Calu3 (cell line): ENCODE data around the gene VRTN. TPM values are rescaled to one million over a fixed set of nuclear protein-coding genes. Genes with fewer than 3 reads are reported as not detected.

ENCODE experiments used
- BruUV-seq: library from RNA; stranded (reverse); fragments of 400-500 nt; replicated peaks from 2 replicates; lab custom pipeline; 2021; lab: Mats Ljungman, UMichigan
- CTCF ChIA-PET: fragments of 300-600 bp; sonication (Branson Sonifier 250); formaldehyde crosslinking; loops from one replicate; lab custom pipeline; 2022; ENCODE audit warnings: antibody characterized with exemption; lab: Charles Lee
- DNase-seq: peaks from one replicate; pipeline ENCODE4 v3.0.0; 2022
- H3K27ac Mint-ChIP-seq: one replicate; pipeline ENCODE4 v1.8.0; 2022; ENCODE audit warnings: mixed read lengths; ENCODE audit not compliant: unreplicated experiment
- H3K27me3 Mint-ChIP-seq: one replicate; pipeline ENCODE4 v1.8.0; 2022; ENCODE audit warnings: mixed read lengths; ENCODE audit not compliant: unreplicated experiment
- H3K36me3 Mint-ChIP-seq: one replicate; pipeline ENCODE4 v1.8.0; 2022; ENCODE audit warnings: mild to moderate bottlenecking, moderate library complexity, mixed read lengths; ENCODE audit not compliant: insufficient read depth, unreplicated experiment
- H3K4me1 Mint-ChIP-seq: one replicate; pipeline ENCODE4 v1.8.0; 2022; ENCODE audit warnings: mild to moderate bottlenecking, low read depth, mixed read lengths; ENCODE audit not compliant: unreplicated experiment
- H3K4me3 Mint-ChIP-seq: one replicate; pipeline ENCODE4 v1.8.0; 2022; ENCODE audit warnings: mild to moderate bottlenecking, low read depth, moderate library complexity, mixed read lengths; ENCODE audit not compliant: unreplicated experiment
- H3K9me3 Mint-ChIP-seq: one replicate; pipeline ENCODE4 v1.8.0; 2022; ENCODE audit warnings: low read depth, mixed read lengths; ENCODE audit not compliant: unreplicated experiment
- intact Hi-C: fragments of 100-400 bp; cut with micrococcal nuclease; formaldehyde crosslinking; loops from one replicate; pipeline ENCODE4 v1.10.0; 2022; ENCODE audit not compliant: unreplicated experiment
- total RNA-seq: library from RNA; stranded (reverse); gene quantifications from 2 replicates; pipeline ENCODE4 v1.2.3, GENCODE V29; 2022
- TF ChIP-seq, protein P1 (sequence below): fragments of 200-600 bp; IDR thresholded peaks from one replicate; pipeline ENCODE4 v1.8.0; 2022; ENCODE audit warnings: antibody characterized with exemption; ENCODE audit not compliant: unreplicated experiment

The VRTN gene
- total RNA-seq, 1 experiment from 2014 or later = not detected

- intact Hi-C loops = no loop called here
- BruUV-seq = no TSS peak
- no peak overlapping the region for H3K27ac Mint-ChIP-seq
- H3K4me1 Mint-ChIP-seq = peaks cover 19% of the 10 kb centered on the region
- H3K4me3 Mint-ChIP-seq = no peak overlapping the region
- CTCF ChIA-PET = no interaction called here
- DNase-seq = no peak
- peaks cover 62% of the 10 kb centered on the region for H3K27me3 Mint-ChIP-seq
- TF ChIP-seq, protein P1, sequence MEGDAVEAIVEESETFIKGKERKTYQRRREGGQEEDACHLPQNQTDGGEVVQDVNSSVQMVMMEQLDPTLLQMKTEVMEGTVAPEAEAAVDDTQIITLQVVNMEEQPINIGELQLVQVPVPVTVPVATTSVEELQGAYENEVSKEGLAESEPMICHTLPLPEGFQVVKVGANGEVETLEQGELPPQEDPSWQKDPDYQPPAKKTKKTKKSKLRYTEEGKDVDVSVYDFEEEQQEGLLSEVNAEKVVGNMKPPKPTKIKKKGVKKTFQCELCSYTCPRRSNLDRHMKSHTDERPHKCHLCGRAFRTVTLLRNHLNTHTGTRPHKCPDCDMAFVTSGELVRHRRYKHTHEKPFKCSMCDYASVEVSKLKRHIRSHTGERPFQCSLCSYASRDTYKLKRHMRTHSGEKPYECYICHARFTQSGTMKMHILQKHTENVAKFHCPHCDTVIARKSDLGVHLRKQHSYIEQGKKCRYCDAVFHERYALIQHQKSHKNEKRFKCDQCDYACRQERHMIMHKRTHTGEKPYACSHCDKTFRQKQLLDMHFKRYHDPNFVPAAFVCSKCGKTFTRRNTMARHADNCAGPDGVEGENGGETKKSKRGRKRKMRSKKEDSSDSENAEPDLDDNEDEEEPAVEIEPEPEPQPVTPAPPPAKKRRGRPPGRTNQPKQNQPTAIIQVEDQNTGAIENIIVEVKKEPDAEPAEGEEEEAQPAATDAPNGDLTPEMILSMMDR = no peak
- H3K9me3 Mint-ChIP-seq = no peaks in the 10 kb centered on the region
- H3K36me3 Mint-ChIP-seq = peaks cover 5% of the 10 kb centered on the region
These were observed 55.5 kb downstream of the VRTN start for GRCh38 chr14:74403619-74404417.

- TF ChIP-seq, protein P1 = no peak
- Mint-ChIP-seq H3K27me3 (peaks cover 57% of the 10 kb centered on the region), H3K4me3 (no peak overlapping the region), H3K4me1 (peaks cover 19% of the 10 kb centered on the region), H3K36me3 (peaks cover 5% of the 10 kb centered on the region), H3K27ac (no peak overlapping the region), H3K9me3 (no peaks in the 10 kb centered on the region)
- BruUV-seq = no TSS peak
- CTCF ChIA-PET = no interaction called here
- intact Hi-C loops = no loop called here
- DNase-seq = no peak
These were observed 56.2 kb downstream of the VRTN start for GRCh38 chr14:74404435-74404834.

DNA sequence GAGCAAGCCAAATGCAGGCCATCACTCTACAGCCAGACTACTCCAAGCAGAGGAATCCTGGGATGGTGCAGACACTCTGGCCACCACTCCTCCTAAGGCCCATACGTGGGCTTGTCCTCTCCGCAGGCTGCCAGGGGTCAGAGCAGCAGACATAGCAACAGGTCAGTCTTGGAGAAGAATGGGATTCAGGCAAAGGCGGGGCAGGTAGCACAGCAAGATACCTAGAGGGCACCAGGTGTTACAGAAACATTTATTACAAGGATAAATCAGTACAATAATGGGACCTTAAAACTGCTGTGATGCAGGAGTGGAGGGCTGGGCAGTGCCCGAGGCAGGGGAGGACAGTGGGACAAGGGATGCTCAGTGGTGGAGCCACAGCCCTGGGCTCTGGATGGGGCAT, 57.4 kb downstream of the VRTN start:
- DNase-seq = no peak
- Mint-ChIP-seq H3K27ac (no peak overlapping the region), H3K27me3 (peaks cover 57% of the 10 kb centered on the region), H3K36me3 (peaks cover under 1% of the 10 kb centered on the region), H3K4me1 (peaks cover 9% of the 10 kb centered on the region), H3K4me3 (no peak overlapping the region), H3K9me3 (no peaks in the 10 kb centered on the region)
- CTCF ChIA-PET = no interaction called here
- no TSS peak for BruUV-seq
- intact Hi-C loops = no loop called here
- TF ChIP-seq, protein P1 = no peak

DNA sequence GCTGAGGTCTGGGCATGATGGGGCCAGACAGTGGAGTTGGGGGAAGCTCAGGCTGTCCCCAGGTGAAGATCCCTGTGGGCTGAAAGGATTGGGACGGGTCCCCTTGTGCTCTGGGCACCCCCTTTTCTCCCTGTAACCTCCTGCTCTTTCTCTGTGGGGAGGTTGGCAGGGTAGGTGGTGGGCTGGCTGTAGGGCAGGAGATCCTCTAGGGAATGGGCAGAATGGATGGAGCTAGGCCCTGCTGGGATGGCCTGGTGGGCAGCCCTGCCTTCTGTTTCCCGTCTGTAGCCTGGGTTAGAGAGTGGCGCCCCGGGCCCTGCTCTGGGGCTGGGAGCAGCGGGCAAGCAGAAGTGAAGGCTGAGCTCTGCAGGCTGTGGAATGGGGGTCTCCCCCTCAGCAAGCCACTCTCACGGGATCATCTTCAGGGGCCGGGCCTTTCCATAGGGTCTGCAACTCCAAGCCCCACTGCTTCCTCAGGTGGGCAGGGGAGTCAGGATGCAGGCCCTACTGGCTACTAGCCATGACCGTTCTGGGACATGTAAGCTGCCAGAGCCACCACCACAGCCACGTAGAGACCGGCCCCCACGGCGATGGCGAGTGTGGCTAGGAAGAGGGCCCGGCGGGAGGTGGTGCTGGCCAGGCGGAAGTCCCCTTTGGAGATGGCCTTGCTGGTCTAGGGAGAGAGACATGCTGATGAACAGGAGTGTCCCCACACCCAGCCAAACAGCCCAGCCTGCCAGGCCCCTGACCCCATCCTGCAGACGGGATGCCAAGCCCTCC, 58.9 kb downstream of the VRTN start:
- TF ChIP-seq, protein P1 = no peak
- H3K4me1 Mint-ChIP-seq = peaks cover under 1% of the 10 kb centered on the region
- no peaks in the 10 kb centered on the region for H3K36me3 Mint-ChIP-seq
- CTCF ChIA-PET = no interaction called here
- no peak for DNase-seq
- no peaks in the 10 kb centered on the region for H3K9me3 Mint-ChIP-seq
- H3K27me3 Mint-ChIP-seq = peaks cover 69% of the 10 kb centered on the region
- no peak overlapping the region for H3K4me3 Mint-ChIP-seq
- no TSS peak for BruUV-seq
- H3K27ac Mint-ChIP-seq = no peak overlapping the region
- intact Hi-C loops = no loop called here
